Measurements from ENCODE around the gene DGKQ.
"Not testable (repeated sequence)": the region's sequence is repeated elsewhere in the genome, so short reads cannot be mapped to it uniquely, and the experiment has no call there.

Gene DGKQ

DNA sequence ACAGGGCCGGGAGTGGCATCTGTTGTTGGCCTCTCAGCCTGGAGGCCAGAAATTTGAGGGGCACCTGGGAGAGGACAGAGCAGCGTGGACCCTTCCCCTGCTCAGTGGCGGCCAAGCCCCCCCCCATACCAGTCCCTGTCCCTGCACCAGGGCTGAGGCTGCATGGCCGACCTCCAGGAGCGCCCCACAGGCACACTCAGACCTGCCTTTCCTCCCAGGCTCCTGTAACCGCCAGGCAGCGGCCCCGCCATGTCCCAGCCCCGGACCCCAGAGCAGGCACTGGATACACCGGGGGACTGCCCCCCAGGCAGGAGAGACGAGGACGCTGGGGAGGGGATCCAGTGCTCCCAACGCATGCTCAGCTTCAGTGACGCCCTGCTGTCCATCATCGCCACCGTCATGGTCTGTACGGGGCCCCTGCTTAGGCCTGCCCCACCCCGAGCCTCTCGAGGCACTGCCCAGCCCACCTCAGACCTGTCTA lies 25.8 kb downstream of the DGKQ start:
- H3K4me3 ChIP-seq (replicated peaks; ENCODE audit: low read depth, low read length): no peak overlapping the region
- TF ChIP-seq, protein P1, sequence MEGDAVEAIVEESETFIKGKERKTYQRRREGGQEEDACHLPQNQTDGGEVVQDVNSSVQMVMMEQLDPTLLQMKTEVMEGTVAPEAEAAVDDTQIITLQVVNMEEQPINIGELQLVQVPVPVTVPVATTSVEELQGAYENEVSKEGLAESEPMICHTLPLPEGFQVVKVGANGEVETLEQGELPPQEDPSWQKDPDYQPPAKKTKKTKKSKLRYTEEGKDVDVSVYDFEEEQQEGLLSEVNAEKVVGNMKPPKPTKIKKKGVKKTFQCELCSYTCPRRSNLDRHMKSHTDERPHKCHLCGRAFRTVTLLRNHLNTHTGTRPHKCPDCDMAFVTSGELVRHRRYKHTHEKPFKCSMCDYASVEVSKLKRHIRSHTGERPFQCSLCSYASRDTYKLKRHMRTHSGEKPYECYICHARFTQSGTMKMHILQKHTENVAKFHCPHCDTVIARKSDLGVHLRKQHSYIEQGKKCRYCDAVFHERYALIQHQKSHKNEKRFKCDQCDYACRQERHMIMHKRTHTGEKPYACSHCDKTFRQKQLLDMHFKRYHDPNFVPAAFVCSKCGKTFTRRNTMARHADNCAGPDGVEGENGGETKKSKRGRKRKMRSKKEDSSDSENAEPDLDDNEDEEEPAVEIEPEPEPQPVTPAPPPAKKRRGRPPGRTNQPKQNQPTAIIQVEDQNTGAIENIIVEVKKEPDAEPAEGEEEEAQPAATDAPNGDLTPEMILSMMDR (IDR thresholded peaks at IDR 0.05; ENCODE audit: insufficient read depth, low read length, poor library complexity, severe bottlenecking): no peak
- H3K36me3 ChIP-seq (ENCODE audit: control insufficient read depth, insufficient read depth, low read length): no peaks in the 10 kb centered on the region
- no peaks in the 10 kb centered on the region for H3K27me3 ChIP-seq (replicated peaks; ENCODE audit: control insufficient read depth, insufficient read depth, low read length)
- DNase-seq (ENCODE audit: extremely low read depth, insufficient read length): no peak

GRCh38 chr4:946517-947471 lies 26.6 kb downstream of the DGKQ start:
- TF ChIP-seq, protein P1 (IDR thresholded peaks at IDR 0.05; ENCODE audit: insufficient read depth, low read length, poor library complexity, severe bottlenecking): no peak
- Histone ChIP-seq H3K27me3 (replicated peaks; ENCODE audit: control insufficient read depth, insufficient read depth, low read length) (no peaks in the 10 kb centered on the region), H3K4me3 (replicated peaks; ENCODE audit: low read depth, low read length) (no peak overlapping the region), H3K36me3 (ENCODE audit: control insufficient read depth, insufficient read depth, low read length) (no peaks in the 10 kb centered on the region)
- no peak for DNase-seq (ENCODE audit: extremely low read depth, insufficient read length)

- Histone ChIP-seq H3K27me3 (replicated peaks; ENCODE audit: control insufficient read depth, insufficient read depth, low read length) (no peaks in the 10 kb centered on the region), H3K4me3 (replicated peaks; ENCODE audit: low read depth, low read length) (no peak overlapping the region), H3K36me3 (ENCODE audit: control insufficient read depth, insufficient read depth, low read length) (no peaks in the 10 kb centered on the region)
- no peak for DNase-seq (ENCODE audit: extremely low read depth, insufficient read length)
- TF ChIP-seq, protein P1 (IDR thresholded peaks at IDR 0.05; ENCODE audit: insufficient read depth, low read length, poor library complexity, severe bottlenecking): no peak
Observed at GRCh38 chr4:946103-946450, 27.3 kb downstream of the DGKQ start.

DNA sequence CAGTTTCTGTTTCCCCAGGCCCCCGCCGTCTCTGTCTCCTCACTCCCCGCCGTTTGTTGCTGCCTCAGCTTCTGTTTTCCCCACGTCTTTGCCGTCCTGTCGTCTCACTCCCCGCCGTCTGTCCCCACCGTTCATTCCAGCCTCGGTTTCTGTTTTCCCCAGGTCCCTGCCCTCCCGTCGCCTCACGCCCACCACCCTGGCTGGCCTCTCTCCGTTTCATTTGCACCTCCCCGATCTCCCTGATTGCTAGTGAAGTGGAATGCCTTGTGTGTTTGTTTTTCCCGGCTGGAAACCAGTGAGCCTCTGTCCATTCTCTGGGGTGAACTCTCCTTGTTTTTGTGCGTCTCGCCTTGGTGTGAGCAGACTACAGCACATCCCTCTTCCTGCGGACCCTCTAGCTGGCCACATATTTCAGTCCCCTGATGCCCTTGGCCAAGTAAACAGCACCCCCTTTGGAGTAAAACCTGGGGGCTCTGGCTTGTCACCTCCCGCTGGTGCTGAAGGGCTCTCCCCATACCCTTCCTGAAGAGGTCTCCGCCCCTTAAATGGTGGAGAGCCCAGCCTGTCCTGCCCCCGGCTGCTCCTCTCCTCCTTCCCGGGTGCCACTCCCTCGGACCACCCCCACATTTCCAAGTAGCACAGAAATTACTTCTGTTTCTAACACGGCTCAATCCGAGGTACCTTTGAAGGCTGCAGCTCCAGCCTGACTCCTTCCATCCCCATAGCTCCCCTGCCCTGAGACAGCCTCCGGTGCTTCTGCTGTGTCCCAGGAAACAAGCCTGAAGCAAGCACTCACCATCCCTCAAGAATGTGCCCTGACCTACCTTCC lies 27.9 kb downstream of the DGKQ start:
- H3K27me3 ChIP-seq (replicated peaks; ENCODE audit: control insufficient read depth, insufficient read depth, low read length): no peaks in the 10 kb centered on the region
- H3K4me3 ChIP-seq (replicated peaks; ENCODE audit: low read depth, low read length): no peak overlapping the region
- TF ChIP-seq, protein P1 (IDR thresholded peaks at IDR 0.05; ENCODE audit: insufficient read depth, low read length, poor library complexity, severe bottlenecking): no peak
- DNase-seq (ENCODE audit: extremely low read depth, insufficient read length): no peak
- no peaks in the 10 kb centered on the region for H3K36me3 ChIP-seq (ENCODE audit: control insufficient read depth, insufficient read depth, low read length)

DNA sequence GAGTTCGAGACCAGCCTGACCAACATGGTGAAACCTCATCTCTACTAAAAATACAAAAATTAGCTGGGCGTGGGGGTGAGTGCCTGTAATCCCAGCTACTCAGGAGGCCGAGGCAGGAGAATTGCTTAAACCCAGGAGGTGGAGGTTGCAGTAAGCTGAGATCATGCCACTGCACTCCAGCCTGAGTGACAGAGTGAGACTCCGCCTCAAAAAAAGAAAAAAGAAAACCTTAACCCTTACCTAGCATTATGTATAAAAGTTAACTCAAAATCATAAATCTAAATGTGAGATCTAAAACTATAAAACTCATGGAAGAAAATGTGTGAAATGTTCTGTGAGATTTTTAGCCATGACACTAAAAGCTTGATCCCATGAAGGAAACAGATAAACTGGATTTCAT lies 33.9 kb downstream of the DGKQ start:
- DNase-seq (ENCODE audit: extremely low read depth, insufficient read length); H3K36me3 ChIP-seq (ENCODE audit: control insufficient read depth, insufficient read depth, low read length); H3K27me3 ChIP-seq (replicated peaks; ENCODE audit: control insufficient read depth, insufficient read depth, low read length); H3K4me3 ChIP-seq (replicated peaks; ENCODE audit: low read depth, low read length): not testable (repeated sequence)

GRCh38 chr4:932713-933070 lies 40.7 kb downstream of the DGKQ start:
- Histone ChIP-seq H3K27me3 (replicated peaks; ENCODE audit: control insufficient read depth, insufficient read depth, low read length) (no peaks in the 10 kb centered on the region), H3K36me3 (ENCODE audit: control insufficient read depth, insufficient read depth, low read length) (peaks cover 2% of the 10 kb centered on the region; the same call in 1 of the 2 replicates), H3K4me3 (replicated peaks; ENCODE audit: low read depth, low read length) (peak overlapping the region; percentile 100)
- no peak for DNase-seq (ENCODE audit: extremely low read depth, insufficient read length)
- TF ChIP-seq, protein P1 (IDR thresholded peaks at IDR 0.05; ENCODE audit: insufficient read depth, low read length, poor library complexity, severe bottlenecking): no peak

All from GM06990 (cell line).